Mesenchymal stem cell (in vitro differentiated cells and primary cell): Measurements from ENCODE around the gene SULT1B1. TPM values are rescaled to one million over a fixed set of nuclear protein-coding genes. Genes with fewer than 3 reads are reported as not detected.

Experiments used
- DNase-seq: peaks from one replicate; pipeline ENCODE4 v3.0.0-alpha.2; 2013
- H2AFZ ChIP-seq: one replicate; pipeline ENCODE4 v1.6.1; 2013; ENCODE audit warnings: low read depth, mild to moderate bottlenecking, control low read depth, inconsistent platforms, low read length, moderate library complexity
- H2AK5ac ChIP-seq: 2 replicates; pipeline ENCODE4 v1.6.1; 2013; ENCODE audit warnings: low read length, moderate library complexity, mild to moderate bottlenecking, inconsistent platforms; ENCODE audit not compliant: severe bottlenecking
- H2BK120ac ChIP-seq: one replicate; pipeline ENCODE4 v1.6.1; 2013; ENCODE audit warnings: low read depth, mild to moderate bottlenecking, inconsistent platforms, low read length, moderate library complexity
- H2BK12ac ChIP-seq, 2 experiments: one replicate each; pipeline ENCODE4 v1.6.1; 2013; ENCODE audit warnings: inconsistent platforms in 2 of 2, low read length in 2 of 2, mild to moderate bottlenecking in 2 of 2, moderate library complexity in 2 of 2, control low read depth in 1 of 2
- H2BK15ac ChIP-seq: one replicate; pipeline ENCODE4 v1.6.1; 2013; ENCODE audit warnings: mild to moderate bottlenecking, low read depth, inconsistent platforms; ENCODE audit not compliant: poor library complexity, severe bottlenecking
- H2BK5ac ChIP-seq: 2 replicates; pipeline ENCODE4 v1.6.1; 2013; ENCODE audit warnings: low read depth, mild to moderate bottlenecking, low read length, control low read depth, inconsistent platforms; ENCODE audit not compliant: poor library complexity, severe bottlenecking
- H3K14ac ChIP-seq, 2 experiments: one replicate each; pipeline ENCODE4 v1.6.1; 2013; ENCODE audit warnings: inconsistent platforms in 2 of 2, low read length in 2 of 2, control low read depth in 1 of 2, mild to moderate bottlenecking in 1 of 2, moderate library complexity in 1 of 2
- H3K18ac ChIP-seq, 2 experiments: one replicate each; pipeline ENCODE4 v1.6.1; 2013; ENCODE audit warnings: inconsistent platforms in 2 of 2, low read length in 2 of 2, control low read depth in 1 of 2, low read depth in 1 of 2, mild to moderate bottlenecking in 1 of 2
- H3K23ac ChIP-seq, 2 experiments: one replicate each; pipeline ENCODE4 v1.6.1; 2013; ENCODE audit warnings: inconsistent platforms in 2 of 2, low read length in 2 of 2, mild to moderate bottlenecking in 2 of 2, moderate library complexity in 2 of 2, control low read depth in 1 of 2
- H3K27ac ChIP-seq: 2 replicates; pipeline ENCODE4 v1.5.1; 2013; ENCODE audit warnings: mild to moderate bottlenecking, moderate library complexity, low read length, control low read depth, inconsistent platforms; ENCODE audit not compliant: poor library complexity, severe bottlenecking
- H3K27me3 ChIP-seq, 2 experiments: 2 replicates each; pipeline versions ENCODE4 v1.6.1 to v1.7.0; 2013; ENCODE audit warnings: low read length in 2 of 2, mild to moderate bottlenecking in 2 of 2, moderate library complexity in 2 of 2, control low read depth in 1 of 2, inconsistent platforms in 1 of 2; ENCODE audit not compliant: control insufficient read depth in 1 of 2, insufficient read depth in 1 of 2
- H3K36me3 ChIP-seq, 2 experiments: 2 replicates each; pipeline versions ENCODE4 v1.6.1 to v1.7.0; 2013; ENCODE audit warnings: low read length in 2 of 2, control low read depth in 1 of 2, inconsistent platforms in 1 of 2, low read depth in 1 of 2, mild to moderate bottlenecking in 1 of 2; ENCODE audit not compliant: insufficient read depth in 2 of 2, control insufficient read depth in 1 of 2
- H3K4ac ChIP-seq, 2 experiments: one replicate each; pipeline ENCODE4 v1.6.1; 2013; ENCODE audit warnings: inconsistent platforms in 2 of 2, low read length in 2 of 2, mild to moderate bottlenecking in 2 of 2, moderate library complexity in 2 of 2, control low read depth in 1 of 2, low read depth in 1 of 2
- H3K4me1 ChIP-seq: 2 replicates; pipeline ENCODE4 v1.6.1; 2013; ENCODE audit warnings: low read depth, low read length, control low read depth; ENCODE audit not compliant: control insufficient read depth, insufficient read depth
- H3K4me2 ChIP-seq: 2 replicates; pipeline ENCODE4 v1.6.1; 2013; ENCODE audit warnings: low read length, mild to moderate bottlenecking, inconsistent platforms; ENCODE audit not compliant: poor library complexity, severe bottlenecking
- H3K4me3 ChIP-seq, 2 experiments: 2 replicates each; pipeline versions ENCODE4 v1.5.1 to v1.7.0; 2013; ENCODE audit warnings: low read length in 2 of 2, mild to moderate bottlenecking in 2 of 2, control low read depth in 1 of 2, low read depth in 1 of 2; ENCODE audit not compliant: insufficient read depth in 1 of 2
- H3K79me1 ChIP-seq: replicated peaks from 2 replicates; pipeline ENCODE4 v1.6.1; 2013; ENCODE audit warnings: mild to moderate bottlenecking, control low read depth, low read length, inconsistent platforms; ENCODE audit not compliant: poor library complexity, severe bottlenecking
- H3K9ac ChIP-seq: 2 replicates; pipeline ENCODE4 v1.7.0; 2013; ENCODE audit warnings: mild to moderate bottlenecking, low read length, moderate library complexity
- H3K9me3 ChIP-seq: 2 replicates; pipeline ENCODE4 v1.7.0; 2013; ENCODE audit warnings: mild to moderate bottlenecking, low read length; ENCODE audit not compliant: control insufficient read depth
- H4K8ac ChIP-seq: one replicate; pipeline ENCODE4 v1.6.1; 2013; ENCODE audit warnings: inconsistent platforms, mild to moderate bottlenecking, low read length, moderate library complexity
- H4K91ac ChIP-seq: one replicate; pipeline ENCODE4 v1.6.1; 2013; ENCODE audit warnings: mild to moderate bottlenecking, low read length, inconsistent platforms
- WGBS: methylation state at CpG from one replicate; pipeline ENCODE4 v1.1.7; 2013; ENCODE audit warnings: mixed read lengths; 5-methylcytosine and 5-hydroxymethylcytosine counted together
- polyA plus RNA-seq, 2 experiments: library from polyadenylated mRNA; stranded (reverse); fragments of 200-250 nt; gene quantifications; one replicate each; pipeline ENCODE4 v1.2.3, GENCODE V29; 2013

The SULT1B1 gene
- 0.04 TPM for polyA plus RNA-seq (2013, experiment 1 of 2)
- polyA plus RNA-seq (2013, experiment 2 of 2): 0.03 TPM

GRCh38 chr4:69760455-69760854 lies at the start of gene SULT1B1:
SULT1B1 (minus strand) TSS chr4:69760620; CDS start chr4:69755217, 5,403 bp downstream.
- peak; percentile 45 for DNase-seq
- H4K8ac ChIP-seq: no peak within 1 kb of the TSS
- H3K4me1 ChIP-seq: no peaks in the 10 kb centered on the region
- no peak within 1 kb of the TSS for H3K4me2 ChIP-seq
- no peak within 1 kb of the TSS for H2BK12ac ChIP-seq
- H2AK5ac ChIP-seq: no peak within 1 kb of the TSS
- no peak within 1 kb of the TSS for H2BK120ac ChIP-seq
- WGBS: 49% methylated on average over 2 of the region's 2 CpGs
- H2BK5ac ChIP-seq: no peak within 1 kb of the TSS
- H3K4ac ChIP-seq: no peak within 1 kb of the TSS
- no peak within 1 kb of the TSS for H2AFZ ChIP-seq
- no peak within 1 kb of the TSS for H4K91ac ChIP-seq
- H3K36me3 ChIP-seq: no peaks in the 10 kb centered on the region
- H3K9me3 ChIP-seq: no peaks in the 10 kb centered on the region
- H3K27ac ChIP-seq: no peak within 1 kb of the TSS
- H3K14ac ChIP-seq: no peak within 1 kb of the TSS
- no peak within 1 kb of the TSS for H3K4me3 ChIP-seq
- H3K27me3 ChIP-seq: no peaks in the 10 kb centered on the region
- H3K79me1 ChIP-seq: no peaks in the 10 kb centered on the region
- no peak within 1 kb of the TSS for H3K23ac ChIP-seq
- H3K9ac ChIP-seq: peak within 1 kb of the TSS; percentile 8
- H3K18ac ChIP-seq: no peak within 1 kb of the TSS
- H2BK15ac ChIP-seq: no peak within 1 kb of the TSS

DNA sequence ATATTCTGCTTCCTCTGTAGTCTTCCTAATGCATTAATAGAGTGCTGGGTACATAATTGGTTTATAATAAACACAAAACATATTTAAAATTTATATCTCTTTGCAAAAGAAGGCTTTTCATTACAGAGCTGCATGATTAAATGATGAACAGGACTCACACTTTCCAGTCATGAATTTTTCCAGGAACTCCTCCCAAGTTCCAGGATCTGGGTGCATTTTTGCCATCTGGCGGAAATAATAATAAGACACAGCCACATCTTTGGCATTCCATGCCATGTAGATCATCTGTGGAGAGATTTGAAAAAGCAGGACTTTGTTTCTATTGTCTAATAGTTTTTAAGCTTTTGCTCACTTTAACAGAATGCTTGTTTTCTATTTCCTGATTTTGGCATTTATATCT lies 40.2 kb upstream of the SULT1B1 start:
- 100% methylated on average over 1 of the region's 1 CpG for WGBS
- Histone ChIP-seq H2AFZ (no peak overlapping the region), H3K4me1 (no peaks in the 10 kb centered on the region), H3K4me3 (no peak overlapping the region), H4K8ac (no peak overlapping the region), H3K4ac (no peak overlapping the region), H2AK5ac (no peak overlapping the region), H2BK15ac (no peak overlapping the region), H3K27ac (no peak overlapping the region), H3K23ac (no peak overlapping the region), H2BK5ac (no peak overlapping the region), H3K36me3 (no peaks in the 10 kb centered on the region), H3K4me2 (no peak overlapping the region), H3K9me3 (no peaks in the 10 kb centered on the region), H2BK120ac (no peak overlapping the region), H3K79me1 (no peaks in the 10 kb centered on the region), H3K27me3 (no peaks in the 10 kb centered on the region), H3K18ac (no peak overlapping the region), H2BK12ac (no peak overlapping the region), H3K9ac (peak overlapping the region; percentile 45), H4K91ac (no peak overlapping the region), H3K14ac (no peak overlapping the region)
- no peak for DNase-seq

DNA sequence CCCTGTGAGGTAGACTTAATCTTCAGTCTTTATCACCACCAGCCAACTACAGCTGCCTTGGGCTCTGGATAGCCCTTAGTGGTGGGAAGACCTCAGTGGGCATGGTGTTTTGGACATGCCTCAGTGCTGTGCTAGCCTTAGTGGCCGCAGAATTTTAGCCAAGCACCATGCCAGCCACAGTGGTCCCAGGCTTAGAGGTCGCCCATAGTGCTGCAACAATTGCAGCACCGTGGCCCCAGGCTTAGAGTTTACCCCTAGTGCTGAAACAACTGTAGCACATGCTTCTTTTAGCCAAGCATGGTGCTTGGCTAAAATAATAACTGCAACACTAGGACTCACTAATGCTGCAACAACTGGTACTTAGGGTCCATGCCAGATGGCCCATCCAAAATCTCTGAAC lies 38.9 kb upstream of the SULT1B1 start:
- H3K9ac ChIP-seq: no peak overlapping the region
- no peak overlapping the region for H2AK5ac ChIP-seq
- no peak overlapping the region for H3K4me2 ChIP-seq
- no peak for DNase-seq
- H3K79me1 ChIP-seq: no peaks in the 10 kb centered on the region
- H3K4me1 ChIP-seq: no peaks in the 10 kb centered on the region
- H3K27me3 ChIP-seq: no peaks in the 10 kb centered on the region
- no peaks in the 10 kb centered on the region for H3K36me3 ChIP-seq
- no peak overlapping the region for H3K18ac ChIP-seq
- no peak overlapping the region for H2BK5ac ChIP-seq
- no peak overlapping the region for H2BK120ac ChIP-seq
- H3K27ac ChIP-seq: no peak overlapping the region
- H3K9me3 ChIP-seq: no peaks in the 10 kb centered on the region
- no peak overlapping the region for H3K23ac ChIP-seq
- no peak overlapping the region for H2BK12ac ChIP-seq
- H2BK15ac ChIP-seq: no peak overlapping the region
- 69% methylated on average over 3 of the region's 3 CpGs for WGBS
- no peak overlapping the region for H4K8ac ChIP-seq
- no peak overlapping the region for H4K91ac ChIP-seq
- H3K4me3 ChIP-seq: no peak overlapping the region
- H3K14ac ChIP-seq: peak overlapping the region in 1 of 2 experiments; percentile 35
- no peak overlapping the region for H3K4ac ChIP-seq
- H2AFZ ChIP-seq: no peak overlapping the region

DNA sequence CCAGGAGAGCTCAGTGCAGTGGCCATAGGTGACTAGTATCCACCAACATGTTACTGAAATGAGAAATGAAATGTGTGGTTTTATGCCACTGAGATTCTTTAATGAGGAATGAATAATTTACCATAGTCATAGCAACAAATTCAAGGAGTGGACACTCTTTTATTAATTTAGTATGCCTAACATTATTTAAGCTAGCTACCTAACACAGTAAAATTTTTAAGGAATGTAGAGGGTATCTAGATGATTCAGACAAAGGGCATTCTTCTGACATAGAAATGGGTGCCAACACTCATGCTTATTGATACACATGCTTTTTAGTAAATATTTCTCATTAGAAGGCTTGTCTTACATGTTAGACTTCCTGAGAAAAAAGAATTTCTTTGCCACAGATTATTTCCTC lies 33.3 kb upstream of the SULT1B1 start:
- no peak overlapping the region for H2AFZ ChIP-seq
- H3K18ac ChIP-seq: no peak overlapping the region
- H3K4ac ChIP-seq: no peak overlapping the region
- H3K36me3 ChIP-seq: no peaks in the 10 kb centered on the region
- DNase-seq: no peak
- H3K4me3 ChIP-seq: no peak overlapping the region
- H3K14ac ChIP-seq: no peak overlapping the region
- H3K9ac ChIP-seq: no peak overlapping the region
- H3K79me1 ChIP-seq: no peaks in the 10 kb centered on the region
- no peak overlapping the region for H2BK5ac ChIP-seq
- no peak overlapping the region for H4K91ac ChIP-seq
- H2BK12ac ChIP-seq: no peak overlapping the region
- no peak overlapping the region for H2BK120ac ChIP-seq
- no peak overlapping the region for H2BK15ac ChIP-seq
- no peak overlapping the region for H3K23ac ChIP-seq
- no peak overlapping the region for H4K8ac ChIP-seq
- H3K27ac ChIP-seq: no peak overlapping the region
- no peaks in the 10 kb centered on the region for H3K9me3 ChIP-seq
- no peak overlapping the region for H3K4me2 ChIP-seq
- no peaks in the 10 kb centered on the region for H3K27me3 ChIP-seq
- H2AK5ac ChIP-seq: no peak overlapping the region
- no peaks in the 10 kb centered on the region for H3K4me1 ChIP-seq
